Neural progenitor cell (in vitro differentiated cells): ENCODE data around the gene TUSC2. TPM values are rescaled to one million over a fixed set of nuclear protein-coding genes. Genes with fewer than 3 reads are reported as not detected.

Experiments
- DNase-seq: peaks from one replicate; pipeline ENCODE4 v3.0.0-alpha.2; 2016; ENCODE audit warnings: low spot score
- H2AFZ ChIP-seq: fragments of 200-600 bp; sonication (generic); replicated peaks from 2 replicates; pipeline ENCODE4 v1.6.1; 2016; ENCODE audit warnings: antibody characterized with exemption
- H3F3A ChIP-seq: fragments of 200-600 bp; sonication (generic); 2 replicates; pipeline ENCODE4 v1.6.1; 2016; ENCODE audit warnings: antibody characterized with exemption, low read depth
- H3K27ac ChIP-seq: fragments of 200-600 bp; sonication (generic); 2 replicates; pipeline ENCODE4 v1.5.1; 2016; ENCODE audit warnings: mild to moderate bottlenecking
- H3K27me3 ChIP-seq: fragments of 200-600 bp; sonication (generic); 2 replicates; pipeline ENCODE4 v1.6.1; 2016; ENCODE audit warnings: mild to moderate bottlenecking, moderate library complexity
- H3K36me3 ChIP-seq: fragments of 200-600 bp; sonication (generic); 2 replicates; pipeline ENCODE4 v1.5.1; 2016
- H3K4me1 ChIP-seq: fragments of 200-600 bp; sonication (generic); 2 replicates; pipeline ENCODE4 v1.6.1; 2016; ENCODE audit warnings: mixed run types
- H3K4me2 ChIP-seq: fragments of 200-600 bp; sonication (generic); 2 replicates; pipeline ENCODE4 v1.6.1; 2016
- H3K4me3 ChIP-seq: fragments of 200-600 bp; sonication (generic); 2 replicates; pipeline ENCODE4 v1.5.1; 2016
- H3K79me2 ChIP-seq: fragments of 200-600 bp; sonication (generic); 2 replicates; pipeline ENCODE4 v1.6.1; 2016; ENCODE audit warnings: low read depth
- H3K9ac ChIP-seq: fragments of 200-600 bp; sonication (generic); 2 replicates; pipeline ENCODE4 v1.6.1; 2016
- H3K9me3 ChIP-seq: fragments of 200-600 bp; sonication (generic); 2 replicates; pipeline ENCODE4 v1.5.1; 2016; ENCODE audit warnings: low read depth
- H4K20me1 ChIP-seq: fragments of 200-600 bp; sonication (generic); 2 replicates; pipeline ENCODE4 v1.6.1; 2016; ENCODE audit warnings: low read depth
- H3K27ac Mint-ChIP-seq: 3 replicates; pipeline ENCODE4 v1.8.0; 2021; ENCODE audit warnings: mixed read lengths
- H3K27me3 Mint-ChIP-seq: 2 replicates; pipeline ENCODE4 v1.8.0; 2022; ENCODE audit warnings: low read depth, mild to moderate bottlenecking, inconsistent platforms, moderate library complexity, mixed read lengths; ENCODE audit not compliant: insufficient read depth
- H3K36me3 Mint-ChIP-seq: 3 replicates; pipeline ENCODE4 v1.8.0; 2021; ENCODE audit warnings: mixed read lengths
- H3K4me1 Mint-ChIP-seq: 3 replicates; pipeline ENCODE4 v1.8.0; 2021; ENCODE audit warnings: mixed read lengths
- H3K4me3 Mint-ChIP-seq: 3 replicates; pipeline ENCODE4 v1.8.0; 2021; ENCODE audit warnings: mild to moderate bottlenecking, moderate library complexity, mixed read lengths
- H3K9me3 Mint-ChIP-seq: 3 replicates; pipeline ENCODE4 v1.8.0; 2020; ENCODE audit warnings: mixed read lengths
- EZH2 ChIP-seq: fragments of 200-600 bp; sonication (generic); IDR thresholded peaks from 2 replicates; pipeline ENCODE4 v1.6.1; 2017; ENCODE audit warnings: antibody characterized with exemption, mild to moderate bottlenecking, moderate library complexity
- EZH2phosphoT487 ChIP-seq: fragments of 200-600 bp; sonication (generic); IDR thresholded peaks from 2 replicates; pipeline ENCODE4 v1.6.1; 2017; ENCODE audit warnings: antibody characterized with exemption
- total RNA-seq: library from RNA; depleted of rRNA; stranded (reverse); fragments of >200 nt; gene quantifications from 2 replicates; pipeline ENCODE4 v1.2.3, GENCODE V29; 2015; ENCODE audit warnings: low replicate concordance
- TF ChIP-seq, protein P1 (sequence below): fragments of 200-600 bp; sonication (generic); IDR thresholded peaks from 2 replicates; pipeline ENCODE4 v1.5.1; 2017; ENCODE audit warnings: antibody characterized with exemption, mild to moderate bottlenecking

The TUSC2 gene
- total RNA-seq, 1 donor from 2014 or later = 14.9 TPM

DNA sequence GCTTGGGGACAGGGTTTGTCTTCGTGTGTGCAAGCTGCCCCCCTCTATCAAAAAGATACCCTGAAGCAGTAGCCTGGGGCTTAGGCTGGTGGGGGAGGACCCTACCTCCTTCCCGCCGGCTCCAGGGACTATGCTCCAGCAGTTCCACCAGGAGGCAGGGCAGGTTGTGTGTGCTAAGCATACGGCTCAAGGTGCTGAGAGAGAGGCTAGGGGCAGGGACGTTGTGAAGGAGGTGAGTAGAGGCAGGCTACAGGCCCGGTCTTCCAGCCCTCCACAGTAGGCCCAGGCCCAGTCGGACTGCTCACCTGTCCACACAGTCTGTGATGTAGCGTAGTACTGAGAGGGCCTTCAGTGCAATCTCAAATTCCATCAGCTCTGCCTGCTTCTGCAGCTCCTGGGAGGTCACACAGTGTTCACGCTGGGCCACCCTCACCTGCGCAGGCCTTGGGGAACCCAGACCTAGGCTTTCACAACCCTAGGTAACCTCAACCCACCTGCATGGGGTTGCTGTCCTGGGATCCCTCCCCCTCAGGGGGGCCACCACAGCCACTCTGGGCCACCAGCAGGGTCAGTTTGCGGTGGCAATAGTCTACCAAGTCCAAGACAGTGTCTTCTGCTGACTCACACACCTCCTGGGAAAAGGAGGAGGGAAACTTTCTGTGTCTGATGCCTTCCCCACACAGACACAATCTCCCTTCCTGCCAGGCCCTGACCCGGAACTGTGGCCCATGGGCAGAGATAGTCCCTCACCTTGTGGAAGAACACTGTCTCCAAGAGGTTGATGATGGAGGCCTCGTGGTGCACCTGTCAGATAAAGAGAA is 15.0 kb upstream of the TUSC2 start:
- no peaks in the 10 kb centered on the region for H3K36me3 ChIP-seq
- H3F3A ChIP-seq = peaks cover 28% of the 10 kb centered on the region
- peak; percentile 57 for DNase-seq
- H3K27ac ChIP-seq = no peak overlapping the region
- peaks cover 85% of the 10 kb centered on the region for H3K27me3 ChIP-seq
- H3K4me3 Mint-ChIP-seq = no peak overlapping the region
- no peak overlapping the region for H3K4me2 ChIP-seq
- H3K4me3 ChIP-seq = no peak overlapping the region
- TF ChIP-seq, protein P1, sequence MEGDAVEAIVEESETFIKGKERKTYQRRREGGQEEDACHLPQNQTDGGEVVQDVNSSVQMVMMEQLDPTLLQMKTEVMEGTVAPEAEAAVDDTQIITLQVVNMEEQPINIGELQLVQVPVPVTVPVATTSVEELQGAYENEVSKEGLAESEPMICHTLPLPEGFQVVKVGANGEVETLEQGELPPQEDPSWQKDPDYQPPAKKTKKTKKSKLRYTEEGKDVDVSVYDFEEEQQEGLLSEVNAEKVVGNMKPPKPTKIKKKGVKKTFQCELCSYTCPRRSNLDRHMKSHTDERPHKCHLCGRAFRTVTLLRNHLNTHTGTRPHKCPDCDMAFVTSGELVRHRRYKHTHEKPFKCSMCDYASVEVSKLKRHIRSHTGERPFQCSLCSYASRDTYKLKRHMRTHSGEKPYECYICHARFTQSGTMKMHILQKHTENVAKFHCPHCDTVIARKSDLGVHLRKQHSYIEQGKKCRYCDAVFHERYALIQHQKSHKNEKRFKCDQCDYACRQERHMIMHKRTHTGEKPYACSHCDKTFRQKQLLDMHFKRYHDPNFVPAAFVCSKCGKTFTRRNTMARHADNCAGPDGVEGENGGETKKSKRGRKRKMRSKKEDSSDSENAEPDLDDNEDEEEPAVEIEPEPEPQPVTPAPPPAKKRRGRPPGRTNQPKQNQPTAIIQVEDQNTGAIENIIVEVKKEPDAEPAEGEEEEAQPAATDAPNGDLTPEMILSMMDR = peak; percentile 26
- TF ChIP-seq EZH2phosphoT487 = no peak
- peaks cover 3% of the 10 kb centered on the region for H4K20me1 ChIP-seq
- H2AFZ ChIP-seq = no peak overlapping the region
- H3K9me3 ChIP-seq = no peaks in the 10 kb centered on the region
- H3K36me3 Mint-ChIP-seq = peaks cover 3% of the 10 kb centered on the region
- H3K27ac Mint-ChIP-seq = no peak overlapping the region
- peaks cover 37% of the 10 kb centered on the region for H3K27me3 Mint-ChIP-seq
- peaks cover 24% of the 10 kb centered on the region for H3K4me1 Mint-ChIP-seq
- peaks cover 17% of the 10 kb centered on the region for H3K4me1 ChIP-seq
- no peaks in the 10 kb centered on the region for H3K79me2 ChIP-seq
- no peaks in the 10 kb centered on the region for H3K9me3 Mint-ChIP-seq
- H3K9ac ChIP-seq = no peak overlapping the region

DNA sequence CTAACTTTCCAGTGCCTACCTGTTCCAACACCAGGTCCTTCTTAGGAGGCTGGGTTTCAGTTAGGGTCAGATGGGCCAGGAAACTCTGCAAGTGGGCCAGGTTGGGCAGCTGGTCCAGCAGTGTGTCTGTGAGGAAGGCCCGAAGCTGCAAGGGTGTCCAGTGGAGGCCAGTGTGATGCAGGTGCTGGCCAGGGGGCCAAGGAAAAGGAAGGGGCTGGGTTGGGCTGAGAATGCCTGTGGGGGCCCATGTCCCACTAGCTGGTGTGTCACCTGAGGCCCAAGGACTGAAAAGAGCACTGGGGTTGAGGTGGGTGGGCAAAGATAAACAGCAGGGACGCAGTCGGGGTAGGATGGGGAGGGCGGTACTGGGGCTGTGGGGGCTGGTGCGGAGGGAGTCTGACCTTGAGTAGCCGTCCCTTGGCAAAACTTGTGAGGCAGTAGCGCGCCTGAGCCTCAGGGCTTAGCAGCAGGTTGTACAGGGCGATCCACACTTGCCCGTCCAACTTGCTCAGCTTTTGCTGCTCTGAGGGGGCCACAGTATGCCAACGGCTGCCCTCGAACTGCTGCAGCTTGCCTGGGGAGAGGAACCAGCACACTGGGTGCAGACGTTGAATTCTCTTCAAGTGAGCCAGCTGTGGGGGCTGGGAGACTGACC is 14.1 kb upstream of the TUSC2 start:
- no peak overlapping the region for H3K4me3 ChIP-seq
- DNase-seq = no peak
- peaks cover 37% of the 10 kb centered on the region for H3K27me3 Mint-ChIP-seq
- H3K4me2 ChIP-seq = no peak overlapping the region
- H3K9me3 Mint-ChIP-seq = no peaks in the 10 kb centered on the region
- H3K27me3 ChIP-seq = peaks cover 88% of the 10 kb centered on the region
- TF ChIP-seq EZH2 (no peak), EZH2phosphoT487 (no peak)
- TF ChIP-seq, protein P1 = no peak
- H3K36me3 ChIP-seq = no peaks in the 10 kb centered on the region
- H3K27ac Mint-ChIP-seq = no peak overlapping the region
- H3K36me3 Mint-ChIP-seq = peaks cover 3% of the 10 kb centered on the region
- H2AFZ ChIP-seq = no peak overlapping the region
- no peak overlapping the region for H3K9ac ChIP-seq
- H3K4me3 Mint-ChIP-seq = no peak overlapping the region
- no peaks in the 10 kb centered on the region for H4K20me1 ChIP-seq
- peaks cover 22% of the 10 kb centered on the region for H3K4me1 Mint-ChIP-seq
- peaks cover 27% of the 10 kb centered on the region for H3F3A ChIP-seq
- H3K9me3 ChIP-seq = no peaks in the 10 kb centered on the region
- H3K79me2 ChIP-seq = no peaks in the 10 kb centered on the region
- peaks cover 20% of the 10 kb centered on the region for H3K4me1 ChIP-seq
- no peak overlapping the region for H3K27ac ChIP-seq

DNA sequence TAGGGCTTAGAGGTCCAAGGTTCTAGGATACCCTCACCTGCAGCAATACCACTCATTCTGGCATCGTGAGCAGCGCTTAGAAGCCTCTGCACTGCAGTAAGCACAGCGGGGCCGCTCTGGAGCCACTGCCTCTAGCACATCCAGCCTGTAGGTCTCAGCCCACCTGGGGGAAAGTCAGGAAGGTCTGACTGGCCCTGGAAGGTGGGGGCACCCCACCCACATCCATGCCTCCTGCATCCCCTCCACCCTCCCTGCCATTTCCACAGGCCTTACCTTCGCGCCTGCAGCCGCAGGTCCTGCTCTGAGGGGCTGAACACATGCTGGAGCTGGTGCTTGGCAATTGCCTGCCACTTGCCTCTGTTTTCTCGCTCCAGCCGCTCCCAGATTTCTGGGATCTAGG is 13.5 kb upstream of the TUSC2 start:
- Mint-ChIP-seq H3K36me3 (peaks cover 3% of the 10 kb centered on the region), H3K27me3 (peaks cover 37% of the 10 kb centered on the region), H3K9me3 (no peaks in the 10 kb centered on the region), H3K4me3 (no peak overlapping the region), H3K27ac (no peak overlapping the region), H3K4me1 (peaks cover 22% of the 10 kb centered on the region)
- Histone ChIP-seq H3K36me3 (no peaks in the 10 kb centered on the region), H3K27me3 (peaks cover 88% of the 10 kb centered on the region), H3K9ac (no peak overlapping the region), H4K20me1 (peaks cover 2% of the 10 kb centered on the region), H3K79me2 (peaks cover 5% of the 10 kb centered on the region), H3K4me3 (no peak overlapping the region), H3K4me2 (no peak overlapping the region), H2AFZ (no peak overlapping the region), H3K4me1 (peaks cover 20% of the 10 kb centered on the region), H3K9me3 (no peaks in the 10 kb centered on the region), H3F3A (peaks cover 30% of the 10 kb centered on the region), H3K27ac (no peak overlapping the region)
- no peak for DNase-seq
- TF ChIP-seq, protein P1 = no peak
